Cardiac septum (tissue), 1 donor: ENCODE data around the gene CCZ1B. TPM values are rescaled to one million over a fixed set of nuclear protein-coding genes. Genes with fewer than 3 reads are reported as not detected.
"Not testable (repeated sequence)": the region's sequence is repeated elsewhere in the genome, so short reads cannot be mapped to it uniquely, and the experiment has no call there.

ENCODE experiments used
- DNase-seq: peaks from one replicate; pipeline ENCODE4 v3.0.0-alpha.2; 2020; ENCODE audit warnings: low spot score
- intact Hi-C: fragments of 100-400 bp; cut with DNase I; formaldehyde crosslinking; loops from one replicate; pipeline ENCODE4 v1.14.0; 2022
- long read RNA-seq: library from polyadenylated mRNA; unstranded; transcript quantifications from one replicate; pipeline ENCODE4 v2.0.0, GENCODE V29; 2021
- total RNA-seq: library from RNA; stranded (reverse); fragmentation: NEBNext Ultra II Directional; extraction: Animal tissue kit (Norgen Biotek cat#: 25700); gene quantifications from one replicate; pipeline ENCODE4 v1.2.1, GENCODE V29; 2021
- donor health status: DM: no; HTN: no; CAD: no.

Gene CCZ1B
- total RNA-seq, result 32.7 TPM
- long read RNA-seq, transcript CCZ1B-201 (15 exons, 2,885 nt), result major isoform, 26 of 36 reads
- long read RNA-seq, partial matches to known transcripts, result 0 of 36 reads
- long read RNA-seq, other reads (novel, unspliced or antisense), result 7 of 36 reads

- intact Hi-C loops, result not testable (repeated sequence)
- peak; percentile 96 for DNase-seq
Measured at GRCh38 chr7:6826151-6826550, at the start of gene CCZ1B. Gene CCZ1B (minus strand): TSS chr7:6826275. CDS start chr7:6826197, 78 bp downstream.

GRCh38 chr7:6875022-6875421 lies 48.9 kb upstream of the CCZ1B start:
- intact Hi-C loops, DNase-seq: not testable (repeated sequence)

GRCh38 chr7:6872246-6872945 lies 46.3 kb upstream of the CCZ1B start:
- DNase-seq, intact Hi-C loops: not testable (repeated sequence)

DNA sequence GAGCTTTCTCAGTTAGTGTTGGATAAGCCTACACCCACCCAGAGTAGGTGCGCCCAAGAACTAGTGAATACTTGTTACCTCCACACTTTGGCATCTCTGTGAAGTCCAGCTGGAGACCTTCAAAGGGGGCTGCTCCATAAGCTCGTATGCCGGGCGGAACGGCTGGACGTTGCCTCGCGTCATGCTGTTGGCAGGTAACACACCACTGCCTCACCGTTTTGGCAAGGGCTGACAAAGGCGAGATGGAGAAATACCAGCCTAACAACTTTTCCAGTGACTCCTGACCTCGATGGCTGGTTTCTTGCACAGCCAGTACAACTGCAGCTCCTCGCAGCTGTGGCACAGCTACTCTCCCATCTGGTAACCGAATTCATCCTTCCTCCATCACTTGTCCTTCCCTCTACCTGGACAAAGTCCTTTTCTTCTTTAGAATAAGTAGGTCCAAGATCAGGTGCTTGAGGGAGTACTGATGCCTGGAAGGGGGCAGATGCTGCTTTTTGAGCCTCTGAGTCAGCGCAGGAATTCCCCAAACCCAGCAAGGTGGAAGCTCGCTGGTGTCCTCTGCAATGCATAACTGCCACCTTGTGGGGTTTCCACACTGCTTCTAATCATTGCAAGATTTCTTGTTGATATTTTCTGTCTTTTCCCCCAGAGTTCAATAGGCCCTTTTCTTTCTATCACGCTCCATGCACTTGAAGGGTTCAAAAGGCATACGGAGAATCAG lies 45.5 kb upstream of the CCZ1B start:
- DNase-seq, intact Hi-C loops: not testable (repeated sequence)

DNA sequence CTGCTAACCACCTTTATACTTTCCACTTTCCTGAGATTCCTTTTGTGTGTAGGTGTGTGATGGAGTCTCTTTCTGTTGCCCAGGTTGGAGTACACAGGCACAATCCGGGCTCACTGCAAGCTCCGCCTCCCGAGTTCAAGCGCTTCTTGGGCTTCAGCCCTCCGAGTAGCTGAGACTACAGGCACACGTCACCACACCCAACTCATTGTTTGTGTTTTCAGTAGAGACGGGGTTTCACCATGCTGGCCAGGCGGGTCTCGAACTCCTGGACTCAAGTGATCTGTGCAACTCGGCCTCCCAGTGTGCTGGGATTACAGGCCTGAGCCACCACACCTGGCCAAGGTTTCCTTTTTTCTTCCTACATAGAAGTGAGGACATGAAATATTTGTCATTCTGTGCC lies 38.7 kb upstream of the CCZ1B start:
- DNase-seq, intact Hi-C loops: not testable (repeated sequence)

- intact Hi-C loops, result not testable (repeated sequence)
Measured at GRCh38 chr7:6864188-6864587, 38.1 kb upstream of the CCZ1B start.

GRCh38 chr7:6862876-6863275 lies 36.8 kb upstream of the CCZ1B start:
- DNase-seq, intact Hi-C loops: not testable (repeated sequence)

More at GRCh38 chr7:6864188-6864587, 38.1 kb upstream of the CCZ1B start:
- DNase-seq, result not testable (repeated sequence)

GRCh38 chr7:6857721-6858314 lies 31.7 kb upstream of the CCZ1B start:
- DNase-seq, result peak; percentile 87
- intact Hi-C loops, result not testable (repeated sequence)

DNA sequence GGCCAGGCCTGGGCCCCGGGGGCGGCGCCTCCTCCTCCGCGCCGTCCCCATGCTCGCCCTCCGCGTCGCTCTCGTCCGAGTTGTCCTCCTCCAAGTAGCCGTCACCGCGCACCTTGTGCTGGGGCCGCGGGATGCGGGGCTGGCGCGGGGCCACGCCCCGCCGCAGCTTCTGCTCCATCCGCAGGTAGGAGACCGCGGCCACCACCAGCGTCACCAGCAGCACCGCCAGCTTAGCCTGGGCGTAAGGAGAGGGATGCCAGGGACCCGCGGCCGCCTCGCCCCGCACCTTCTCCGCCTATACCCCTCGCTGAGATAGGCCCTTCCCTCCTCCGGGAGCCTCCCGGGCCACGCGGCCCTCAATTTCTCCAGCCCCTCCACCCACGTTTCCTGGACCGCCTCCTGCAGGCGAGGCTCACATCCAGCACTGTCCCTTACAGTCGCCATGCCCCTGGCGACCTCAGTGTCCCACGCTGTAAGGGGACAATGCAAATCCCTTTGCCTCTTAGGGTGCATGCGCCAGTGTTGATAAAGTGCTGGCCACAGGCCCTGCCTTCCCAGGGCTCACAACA lies 29.6 kb upstream of the CCZ1B start:
- intact Hi-C loops, DNase-seq: not testable (repeated sequence)

DNA sequence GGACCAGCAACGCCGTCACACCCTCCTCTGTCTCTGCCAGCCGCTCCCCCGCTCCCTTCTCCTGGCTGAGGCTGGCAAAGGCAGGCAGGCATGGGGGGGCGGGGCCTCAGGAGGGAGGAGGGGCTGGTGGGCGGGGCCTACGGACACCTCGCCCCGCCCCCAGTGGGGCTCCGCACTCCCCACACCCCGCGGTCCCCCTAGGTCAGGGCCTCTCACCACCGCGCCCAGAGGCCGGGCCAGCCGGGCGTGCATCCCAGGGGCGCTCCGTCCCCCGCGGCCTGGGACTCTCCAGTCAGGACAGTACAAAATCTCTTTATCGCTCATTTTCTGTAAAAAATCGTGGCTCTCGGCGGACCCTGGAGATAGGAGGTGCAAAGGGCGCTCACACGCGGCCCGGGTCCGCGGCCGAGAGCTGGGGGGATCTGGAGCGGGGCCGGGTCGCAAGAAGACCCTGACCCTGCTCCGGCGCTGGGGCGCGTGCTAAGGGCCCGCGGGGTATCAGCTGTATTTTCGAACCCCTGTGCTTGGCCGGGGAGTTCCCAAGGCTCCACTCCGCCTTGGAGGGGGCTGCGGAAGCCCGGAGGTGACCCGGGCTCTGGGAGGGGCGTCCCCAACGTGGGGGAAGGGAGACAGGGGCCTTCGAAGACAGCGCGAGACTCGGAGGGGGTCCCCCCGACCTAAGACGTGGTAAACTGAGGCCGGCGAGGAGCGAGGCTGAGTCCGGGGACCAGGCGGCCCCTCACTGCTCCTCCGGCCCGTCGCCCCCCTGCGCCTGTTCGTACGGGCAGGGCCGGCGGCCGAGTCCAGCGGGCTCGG lies 28.9 kb upstream of the CCZ1B start:
- DNase-seq, intact Hi-C loops: not testable (repeated sequence)

DNA sequence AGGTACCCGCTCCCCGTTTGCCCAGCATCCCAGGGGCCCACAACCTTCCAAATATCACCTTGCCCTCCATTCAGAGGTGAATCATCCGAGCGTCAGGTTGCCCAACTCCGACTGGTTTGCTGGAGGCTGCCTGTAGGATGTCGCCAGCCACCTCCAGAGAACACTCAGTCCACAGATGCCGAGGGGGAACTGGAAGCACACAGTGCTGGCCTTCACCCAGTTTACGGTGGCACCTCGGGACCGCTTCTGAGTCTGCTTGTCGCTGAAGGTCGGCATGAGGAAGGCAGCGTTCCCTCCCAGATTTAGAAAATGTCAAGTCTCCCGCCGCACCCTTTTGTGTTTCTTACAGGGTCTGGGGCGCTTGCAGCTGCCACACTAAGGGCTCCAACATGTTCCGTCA lies 27.6 kb upstream of the CCZ1B start:
- intact Hi-C loops, DNase-seq: not testable (repeated sequence)

GRCh38 chr7:6849127-6849526 lies 23.1 kb upstream of the CCZ1B start:
- DNase-seq, intact Hi-C loops: not testable (repeated sequence)

GRCh38 chr7:6847751-6848150 lies 21.7 kb upstream of the CCZ1B start:
- intact Hi-C loops, DNase-seq: not testable (repeated sequence)

DNA sequence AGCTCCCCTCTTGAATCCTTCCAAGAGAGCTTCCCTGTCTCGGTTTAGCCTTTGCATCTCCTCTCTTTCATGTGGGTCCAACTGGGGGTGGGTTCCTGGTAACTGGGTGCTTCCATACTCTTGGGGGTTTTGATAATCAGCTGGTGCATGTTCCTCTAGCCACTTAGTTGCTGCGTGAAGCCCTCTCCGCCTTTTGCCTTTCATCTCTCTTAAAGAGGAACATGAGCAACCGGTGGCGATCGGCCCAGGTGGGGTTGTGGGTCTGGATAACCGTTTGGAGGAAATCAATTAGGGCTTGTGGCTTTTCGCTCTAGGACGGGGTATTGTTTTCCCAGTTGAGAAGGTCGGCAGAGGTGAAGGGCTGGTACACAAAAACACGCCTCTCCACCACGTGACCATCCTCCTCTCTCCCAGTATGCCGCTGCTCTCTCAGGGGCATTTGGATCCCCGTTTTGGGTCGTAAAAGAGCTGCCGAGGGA lies 19.9 kb upstream of the CCZ1B start:
- DNase-seq, intact Hi-C loops: not testable (repeated sequence)

DNA sequence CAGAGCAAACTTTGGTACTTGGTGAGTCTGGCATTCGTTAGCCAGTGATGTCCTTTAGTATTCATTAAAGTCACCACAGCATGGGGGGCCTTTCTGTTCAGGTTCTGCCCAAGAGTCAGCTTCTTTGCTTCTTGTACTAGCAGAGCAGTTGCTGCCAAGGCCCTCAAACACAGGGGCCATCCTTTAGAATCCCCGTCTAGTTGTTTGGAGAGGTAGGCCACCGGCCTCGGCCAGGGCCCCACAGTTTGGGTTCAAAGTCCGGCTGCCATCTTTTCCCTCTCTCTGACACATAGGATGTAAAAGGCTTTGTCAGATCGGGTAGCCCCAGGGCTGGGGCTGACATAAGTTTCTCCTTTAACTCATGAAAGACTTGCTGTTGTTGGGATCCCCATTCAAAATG lies 17.6 kb upstream of the CCZ1B start:
- intact Hi-C loops, DNase-seq: not testable (repeated sequence)

DNA sequence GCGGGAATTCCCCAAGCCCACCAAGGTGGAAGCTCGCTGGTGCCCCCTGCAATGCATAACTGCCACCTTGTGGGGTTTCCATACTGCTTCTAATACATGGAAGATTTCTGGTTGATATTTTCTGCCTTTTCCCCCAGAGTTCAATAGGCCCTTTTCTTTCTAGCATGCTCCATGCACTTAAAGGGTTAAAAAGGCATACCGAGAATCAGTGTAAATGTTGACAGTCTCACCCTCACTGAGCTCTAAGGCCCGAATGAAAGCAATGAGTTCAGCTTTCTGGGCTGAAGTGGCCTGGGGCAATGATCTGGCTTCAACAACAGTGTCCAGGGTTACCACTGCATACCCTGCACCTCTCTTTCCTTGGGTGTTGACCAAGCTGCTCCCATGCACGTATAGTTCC lies 17.0 kb upstream of the CCZ1B start:
- intact Hi-C loops, DNase-seq: not testable (repeated sequence)

- intact Hi-C loops, result not testable (repeated sequence)
Measured at GRCh38 chr7:6842278-6842921, 16.3 kb upstream of the CCZ1B start.

GRCh38 chr7:6837081-6837480 lies 11.0 kb upstream of the CCZ1B start:
- DNase-seq, intact Hi-C loops: not testable (repeated sequence)

More at GRCh38 chr7:6842278-6842921, 16.3 kb upstream of the CCZ1B start:
- DNase-seq, result not testable (repeated sequence)
